GM21825 (cell line): ENCODE measurements around the gene GUCY1B1.

Experiments
- ATAC-seq: cut with Tn5 transposase; IDR thresholded peaks from one replicate; pipeline ENCODE4 v1.9.1; 2021; ENCODE audit warnings: mild to moderate bottlenecking, moderate library complexity; ENCODE audit not compliant: unreplicated experiment

The GUCY1B1 gene

GRCh38 chr4:155855897-155856296, 97.1 kb downstream of the GUCY1B1 start:
- no peak for ATAC-seq
